ENCODE measurements around the gene TMEM52.

DNA sequence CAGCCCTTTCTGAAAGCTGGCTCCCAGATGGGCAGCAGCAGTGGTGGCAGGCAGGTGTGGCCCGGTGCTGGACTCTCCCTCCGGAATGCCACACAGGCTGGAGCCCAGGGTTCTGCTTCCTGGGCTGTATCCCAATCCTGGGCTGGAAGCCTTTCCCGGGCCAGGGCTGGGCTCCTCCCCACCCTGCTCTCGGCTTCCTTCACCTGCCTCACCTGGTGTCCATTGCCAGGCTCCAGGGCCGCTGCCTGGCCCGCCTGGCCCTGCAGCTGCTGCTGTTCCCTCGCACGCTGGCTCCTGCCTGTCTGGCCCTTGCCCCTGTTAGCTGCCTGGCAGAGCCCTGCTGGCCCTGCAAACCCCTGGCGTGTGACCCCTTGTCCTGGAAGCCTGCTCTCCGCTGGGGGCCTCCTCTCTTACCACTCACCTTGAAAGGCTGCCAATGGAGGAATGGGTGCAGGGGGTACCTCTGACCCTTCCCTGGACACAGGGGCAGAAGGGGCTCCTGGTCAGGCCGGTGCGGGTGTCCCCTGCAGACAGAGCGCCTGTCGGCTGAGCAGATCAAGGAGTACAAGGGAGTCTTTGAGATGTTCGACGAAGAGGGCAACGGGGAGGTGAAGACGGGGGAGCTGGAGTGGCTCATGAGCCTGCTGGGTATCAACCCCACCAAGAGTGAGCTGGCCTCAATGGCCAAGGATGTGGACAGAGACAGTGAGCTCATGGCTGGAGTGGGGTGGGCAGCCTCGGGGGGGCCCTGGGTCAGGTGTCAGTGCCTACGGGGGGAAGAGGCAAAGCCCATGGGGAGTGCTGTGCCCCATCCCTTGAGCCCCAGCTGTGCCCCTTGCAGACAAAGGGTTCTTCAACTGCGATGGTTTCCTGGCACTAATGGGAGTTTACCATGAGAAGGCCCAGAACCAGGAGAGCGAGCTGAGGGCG, 2.9 kb downstream of the TMEM52 start:
- TF ChIP-seq, protein P1, sequence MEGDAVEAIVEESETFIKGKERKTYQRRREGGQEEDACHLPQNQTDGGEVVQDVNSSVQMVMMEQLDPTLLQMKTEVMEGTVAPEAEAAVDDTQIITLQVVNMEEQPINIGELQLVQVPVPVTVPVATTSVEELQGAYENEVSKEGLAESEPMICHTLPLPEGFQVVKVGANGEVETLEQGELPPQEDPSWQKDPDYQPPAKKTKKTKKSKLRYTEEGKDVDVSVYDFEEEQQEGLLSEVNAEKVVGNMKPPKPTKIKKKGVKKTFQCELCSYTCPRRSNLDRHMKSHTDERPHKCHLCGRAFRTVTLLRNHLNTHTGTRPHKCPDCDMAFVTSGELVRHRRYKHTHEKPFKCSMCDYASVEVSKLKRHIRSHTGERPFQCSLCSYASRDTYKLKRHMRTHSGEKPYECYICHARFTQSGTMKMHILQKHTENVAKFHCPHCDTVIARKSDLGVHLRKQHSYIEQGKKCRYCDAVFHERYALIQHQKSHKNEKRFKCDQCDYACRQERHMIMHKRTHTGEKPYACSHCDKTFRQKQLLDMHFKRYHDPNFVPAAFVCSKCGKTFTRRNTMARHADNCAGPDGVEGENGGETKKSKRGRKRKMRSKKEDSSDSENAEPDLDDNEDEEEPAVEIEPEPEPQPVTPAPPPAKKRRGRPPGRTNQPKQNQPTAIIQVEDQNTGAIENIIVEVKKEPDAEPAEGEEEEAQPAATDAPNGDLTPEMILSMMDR (IDR thresholded peaks at IDR 0.05; ENCODE audit: poor library complexity) = no peak
- no peak for TF ChIP-seq EZH2phosphoT487 (IDR thresholded peaks at IDR 0.05; ENCODE audit: low read depth, severe bottlenecking, unreplicated experiment)

All from hepatocyte (in vitro differentiated cells).